ENCODE data around the gene CDH24.
A peak's percentile ranks its signal among the peaks of the same experiment; 100 is the strongest.

CDH24 gene

GRCh38 chr14:23066855-23067744 is 9.8 kb upstream of the CDH24 start:
- CTCF ChIA-PET, result interaction anchor here (1.1 to 1.3 kb wide), 2 partner anchors 10 to 54 kb away, joined by 3 read pairs; no protein-coding TSS in a partner anchor
- no peak for DNase-seq (ENCODE audit: low spot score)
- POLR2A ChIA-PET (ENCODE audit: low non-redundant PET), result no interaction called here
- peak overlapping the region; percentile 67; the same call in 1 of the 2 replicates for H3K27ac ChIP-seq
- no peak for TF ChIP-seq CTCF (conservative IDR thresholded peaks at IDR 0.05; ENCODE audit: low read depth)

GRCh38 chr14:23066368-23066767 is 9.0 kb upstream of the CDH24 start:
- DNase-seq (ENCODE audit: low spot score), result no peak
- no peak for TF ChIP-seq CTCF (conservative IDR thresholded peaks at IDR 0.05; ENCODE audit: low read depth)
- ChIA-PET POLR2A (ENCODE audit: low non-redundant PET) (no interaction called here), CTCF (interaction anchor here (0.5 to 1.3 kb wide), 3 partner anchors 10 to 228 kb away, joined by 3 read pairs; no protein-coding TSS in a partner anchor)
- H3K27ac ChIP-seq, result peak overlapping the region; percentile 37; the same call in 1 of the 2 replicates

- TF ChIP-seq CTCF (conservative IDR thresholded peaks at IDR 0.05; ENCODE audit: low read depth), result no peak
- CTCF ChIA-PET, result interaction anchor here (0.6 kb wide), 1 partner anchor 13 kb away, joined by 3 read pairs; no protein-coding TSS in a partner anchor
- POLR2A ChIA-PET (ENCODE audit: low non-redundant PET), result no interaction called here
- DNase-seq (ENCODE audit: low spot score), result no peak
- peak overlapping the region; percentile 56 for H3K27ac ChIP-seq
Observed at GRCh38 chr14:23063601-23064000, 6.3 kb upstream of the CDH24 start.

GRCh38 chr14:23062002-23062401 is 4.7 kb upstream of the CDH24 start:
- CTCF ChIA-PET, result interaction anchor here (0.8 to 1.5 kb wide), 3 partner anchors 48 to 75 kb away, joined by 3 to 6 read pairs (median 4); no protein-coding TSS in a partner anchor
- peak; percentile 87 for DNase-seq (ENCODE audit: low spot score)
- POLR2A ChIA-PET (ENCODE audit: low non-redundant PET), result interaction anchor here (1.1 kb wide), 2 partner anchors 9 to 81 kb away, joined by 3 read pairs; no protein-coding TSS in a partner anchor
- no peak for TF ChIP-seq CTCF (conservative IDR thresholded peaks at IDR 0.05; ENCODE audit: low read depth)
- peak overlapping the region; percentile 95 for H3K27ac ChIP-seq

GRCh38 chr14:23060536-23061260 is 3.4 kb upstream of the CDH24 start:
- POLR2A ChIA-PET (ENCODE audit: low non-redundant PET), result interaction anchor here (0.7 kb wide), 1 partner anchor 53 kb away, joined by 8 read pairs; no protein-coding TSS in a partner anchor
- no peak for DNase-seq (ENCODE audit: low spot score)
- CTCF ChIA-PET, result interaction anchor here (0.6 to 1.8 kb wide), 3 partner anchors 8 to 394 kb away, joined by 3 to 9 read pairs (median 9); no protein-coding TSS in a partner anchor
- H3K27ac ChIP-seq, result peak overlapping the region; percentile 95
- TF ChIP-seq CTCF (conservative IDR thresholded peaks at IDR 0.05; ENCODE audit: low read depth), result no peak
